Measurements from ENCODE around the gene KCTD1. TPM values are rescaled to one million over a fixed set of nuclear protein-coding genes. Genes with fewer than 3 reads are reported as not detected.

Gene KCTD1
- total and polyA plus RNA-seq, 2 of the 4 experiments (the other 2 are of a cell fraction): 5.0 to 5.8 TPM

DNA sequence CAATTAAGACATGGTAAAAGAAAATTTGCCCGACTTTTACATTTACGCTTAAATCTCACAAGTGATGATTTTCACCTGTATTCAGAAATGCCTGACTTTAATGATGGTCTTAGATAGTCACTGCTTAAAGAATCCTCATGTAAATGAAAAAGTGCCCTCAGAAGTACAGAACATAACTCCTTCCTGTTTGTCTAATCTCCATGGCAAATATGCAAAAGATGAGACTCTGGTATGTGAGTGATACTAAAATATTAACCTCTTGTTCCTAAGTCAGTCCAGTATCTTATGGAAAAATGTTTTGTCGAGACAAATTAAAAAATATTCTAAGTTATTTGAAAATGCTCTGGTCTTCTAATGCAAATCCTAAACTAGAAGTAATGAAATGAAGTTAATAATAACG is 29.2 kb downstream of the KCTD1 start:
- no peak overlapping the region for H2AFZ ChIP-seq (replicated peaks; ENCODE audit: low read length, poor library complexity)
- no peak overlapping the region for H3K27ac ChIP-seq (ENCODE audit: insufficient read depth, low read length)
- no peak for ATAC-seq (ENCODE audit: low read depth)
- no CpG with 5 or more reads among the region's 4 CpGs for WGBS, 2 experiments (ENCODE audit: extremely low coverage in 2 of 2, insufficient read length in 1 of 2)
- H3K56ac ChIP-seq (ENCODE audit: extremely low read depth, insufficient read depth, low read length): no peak overlapping the region
- dilution Hi-C loops (cut with HindIII; ENCODE audit: low sequenced_read_pairs, unreplicated experiment): no loop called here
- intact Hi-C loops (cut with micrococcal nuclease): no loop called here
- no peak overlapping the region for H2BK15ac ChIP-seq (ENCODE audit: low read depth, low read length)
- no peak overlapping the region for H3K23ac ChIP-seq (ENCODE audit: low read depth, low read length)
- no peak overlapping the region for H3K18ac ChIP-seq (ENCODE audit: low read depth, low read length)
- no peaks in the 10 kb centered on the region for H3K9me1 ChIP-seq (ENCODE audit: insufficient read depth, low read length)
- no peak overlapping the region for H2BK20ac ChIP-seq (ENCODE audit: low read depth, low read length)
- no peaks in the 10 kb centered on the region for H3K27me3 ChIP-seq (ENCODE audit: control insufficient read depth, insufficient read depth, low read length)
- DNase-seq: no peak
- BruUV-seq (replicated peaks): no TSS peak
- no peak overlapping the region for H3K14ac ChIP-seq (replicated peaks; ENCODE audit: low read depth, low read length)
- no peak overlapping the region for H3K4me3 ChIP-seq (ENCODE audit: insufficient read depth, low read depth, low read length)
- no peak overlapping the region for H2BK5ac ChIP-seq (ENCODE audit: low read depth, low read length, poor library complexity, severe bottlenecking)
- H3K79me1 ChIP-seq (ENCODE audit: low read depth in 1 of 2, low read length in 2 of 2): no peaks in the 10 kb centered on the region; a peak in 2 of 4 replicates
- H2BK120ac ChIP-seq (ENCODE audit: low read depth, low read length): no peak overlapping the region
- no peak overlapping the region for H3K9ac ChIP-seq (ENCODE audit: low read depth, low read length)
- no peaks in the 10 kb centered on the region for H3K36me3 ChIP-seq (ENCODE audit: control insufficient read depth, insufficient read depth, low read length)
- no peak overlapping the region for H3K4me2 ChIP-seq (ENCODE audit: low read depth, low read length)
- H2AK5ac ChIP-seq (ENCODE audit: low read depth, low read length): no peak overlapping the region
- peaks cover 5% of the 10 kb centered on the region; the same call in 1 of the 2 replicates for H3K4me1 ChIP-seq (ENCODE audit: control insufficient read depth, insufficient read depth, low read length)
- H3K9me3 ChIP-seq (ENCODE audit: control insufficient read depth, insufficient read depth, low read length): no peaks in the 10 kb centered on the region
- H3K4ac ChIP-seq (ENCODE audit: low read depth, low read length): no peak overlapping the region
- in situ Hi-C loops (cut with MboI; ENCODE audit: low sequenced_read_pairs): no loop called here
- H4K20me1 ChIP-seq (ENCODE audit: insufficient read depth, low read length): no peaks in the 10 kb centered on the region
- no peak overlapping the region for H2AK9ac ChIP-seq (replicated peaks; ENCODE audit: low read depth, low read length, poor library complexity)
- H4K8ac ChIP-seq (ENCODE audit: low read depth in 2 of 2, low read length in 2 of 2): no peak overlapping the region
- POLR2A ChIA-PET (ENCODE audit: unreplicated experiment): no interaction called here
- no peak overlapping the region for H4K91ac ChIP-seq (ENCODE audit: insufficient read depth, low read depth, low read length)
- CTCF ChIA-PET: no interaction called here
- TF ChIP-seq FOS (IDR thresholded peaks at IDR 0.05; ENCODE audit: low read depth, low read length): no peak
- TF ChIP-seq CHD1 (IDR thresholded peaks at IDR 0.05; ENCODE audit: low read depth, low read length): no peak
- TF ChIP-seq SMC3 (IDR thresholded peaks at IDR 0.05; ENCODE audit: low read depth, low read length): no peak
- no peak for TF ChIP-seq MXI1 (IDR thresholded peaks at IDR 0.05; ENCODE audit: borderline replicate concordance, low read depth, low read length)
- no peak for TF ChIP-seq MAFK (IDR thresholded peaks at IDR 0.05; ENCODE audit: low read depth, low read length)
- TF ChIP-seq RFX5 (IDR thresholded peaks at IDR 0.05; ENCODE audit: low read depth, low read length): no peak
- no peak for TF ChIP-seq ELK1 (IDR thresholded peaks at IDR 0.05; ENCODE audit: borderline replicate concordance, low read depth, low read length)
- no peak for TF ChIP-seq RAD21 (IDR thresholded peaks at IDR 0.05; ENCODE audit: low read length)
- TF ChIP-seq BHLHE40 (IDR thresholded peaks at IDR 0.05; ENCODE audit: low read depth, low read length): no peak
- no peak for TF ChIP-seq NFE2L2 (IDR thresholded peaks at IDR 0.05; ENCODE audit: low read depth, low read length)
- TF ChIP-seq, protein P1, sequence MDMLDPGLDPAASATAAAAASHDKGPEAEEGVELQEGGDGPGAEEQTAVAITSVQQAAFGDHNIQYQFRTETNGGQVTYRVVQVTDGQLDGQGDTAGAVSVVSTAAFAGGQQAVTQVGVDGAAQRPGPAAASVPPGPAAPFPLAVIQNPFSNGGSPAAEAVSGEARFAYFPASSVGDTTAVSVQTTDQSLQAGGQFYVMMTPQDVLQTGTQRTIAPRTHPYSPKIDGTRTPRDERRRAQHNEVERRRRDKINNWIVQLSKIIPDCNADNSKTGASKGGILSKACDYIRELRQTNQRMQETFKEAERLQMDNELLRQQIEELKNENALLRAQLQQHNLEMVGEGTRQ (IDR thresholded peaks at IDR 0.05; ENCODE audit: low read depth, low read length): no peak
- no peak for TF ChIP-seq MAZ (IDR thresholded peaks at IDR 0.05; ENCODE audit: borderline replicate concordance, low read depth, low read length)
- TF ChIP-seq RCOR1 (IDR thresholded peaks at IDR 0.05; ENCODE audit: insufficient replicate concordance, low read length): no peak
- no peak for TF ChIP-seq POLR2A (IDR thresholded peaks at IDR 0.05; ENCODE audit: low read depth, low read length)
- H4K5ac ChIP-seq (ENCODE audit: low read depth, low read length): no peak overlapping the region
